Neuronal stem cell (in vitro differentiated cells): ENCODE data around the gene ZNF444.
A peak's percentile ranks its signal among the peaks of the same experiment; 100 is the strongest.

Experiments
- DNase-seq: peaks from one replicate; pipeline ENCODE4 v3.0.0-alpha.2; 2013; ENCODE audit warnings: low spot score
- H2AFZ ChIP-seq: one replicate; pipeline ENCODE4 v1.6.1; 2013; ENCODE audit warnings: mild to moderate bottlenecking, low read length, inconsistent platforms
- H2AK5ac ChIP-seq: 2 replicates; pipeline ENCODE4 v1.6.1; 2013; ENCODE audit warnings: low read depth, mild to moderate bottlenecking, inconsistent platforms, low read length, moderate library complexity, mixed read lengths
- H2BK120ac ChIP-seq: 2 replicates; pipeline ENCODE4 v1.6.1; 2013; ENCODE audit warnings: low read depth, mild to moderate bottlenecking, inconsistent platforms, low read length, moderate library complexity, mixed read lengths
- H2BK12ac ChIP-seq: one replicate; pipeline ENCODE4 v1.6.1; 2013; ENCODE audit warnings: low read length, inconsistent platforms
- H2BK15ac ChIP-seq: 2 replicates; pipeline ENCODE4 v1.6.1; 2013; ENCODE audit warnings: mild to moderate bottlenecking, low read length, inconsistent platforms, mixed read lengths
- H2BK5ac ChIP-seq: one replicate; pipeline ENCODE4 v1.6.1; 2013; ENCODE audit warnings: inconsistent platforms, mild to moderate bottlenecking, low read length, moderate library complexity
- H3K14ac ChIP-seq: one replicate; pipeline ENCODE4 v1.6.1; 2013; ENCODE audit warnings: low read length, inconsistent platforms
- H3K18ac ChIP-seq: 2 replicates; pipeline ENCODE4 v1.6.1; 2013; ENCODE audit warnings: low read length, inconsistent platforms
- H3K23ac ChIP-seq: 2 replicates; pipeline ENCODE4 v1.6.1; 2013; ENCODE audit warnings: low read depth, mild to moderate bottlenecking, mixed read lengths, low read length, inconsistent platforms; ENCODE audit not compliant: poor library complexity
- H3K27ac ChIP-seq: replicated peaks from 3 replicates; pipeline ENCODE4 v1.5.1; 2013; ENCODE audit warnings: low read length, inconsistent platforms
- H3K27me3 ChIP-seq, 3 experiments: 2 replicates each; pipeline ENCODE4 v1.6.1; 2013; ENCODE audit warnings: low read length in 3 of 3, mild to moderate bottlenecking in 2 of 3, inconsistent platforms in 1 of 3, low read depth in 1 of 3, mixed read lengths in 1 of 3, moderate library complexity in 1 of 3; ENCODE audit not compliant: control insufficient read depth in 3 of 3, insufficient read depth in 3 of 3
- H3K36me3 ChIP-seq, 2 donors: replicated peaks in 1 of 2; 2 replicates each; pipeline ENCODE4 v1.6.1; 2013; ENCODE audit warnings: low read length in 2 of 2; ENCODE audit not compliant: control insufficient read depth in 2 of 2, insufficient read depth in 2 of 2
- H3K4ac ChIP-seq: 2 replicates; pipeline ENCODE4 v1.6.1; 2013; ENCODE audit warnings: inconsistent platforms, mild to moderate bottlenecking, low read length, moderate library complexity
- H3K4me1 ChIP-seq, 2 donors: 1 replicate in 1 of 2; 2 replicates in 1 of 2; pipeline ENCODE4 v1.6.1; 2013; ENCODE audit warnings: low read length in 2 of 2, low read depth in 1 of 2; ENCODE audit not compliant: control insufficient read depth in 2 of 2, insufficient read depth in 1 of 2
- H3K4me2 ChIP-seq: one replicate; pipeline ENCODE4 v1.6.1; 2013; ENCODE audit warnings: mild to moderate bottlenecking, low read length, inconsistent platforms; ENCODE audit not compliant: insufficient read depth, poor library complexity, severe bottlenecking
- H3K4me3 ChIP-seq, 2 donors: 2 replicates each; pipeline ENCODE4 v1.5.1; 2013; ENCODE audit warnings: low read length in 2 of 2, mild to moderate bottlenecking in 2 of 2, inconsistent platforms in 1 of 2, moderate library complexity in 1 of 2
- H3K79me1 ChIP-seq: one replicate; pipeline ENCODE4 v1.6.1; 2013; ENCODE audit warnings: low read depth, mild to moderate bottlenecking, inconsistent platforms, low read length, moderate library complexity
- H3K9ac ChIP-seq: one replicate; pipeline ENCODE4 v1.6.1; 2013; ENCODE audit warnings: mild to moderate bottlenecking, low read depth, low read length, inconsistent platforms; ENCODE audit not compliant: poor library complexity
- H3K9me3 ChIP-seq, 2 donors: replicated peaks in 1 of 2; 2 replicates each; pipeline versions ENCODE3 to v1.6.1; 2013; ENCODE audit warnings: low read length in 2 of 2, mild to moderate bottlenecking in 2 of 2, inconsistent platforms in 1 of 2, low read depth in 1 of 2, mixed read lengths in 1 of 2, moderate library complexity in 1 of 2; ENCODE audit not compliant: control insufficient read depth in 2 of 2, insufficient read depth in 1 of 2
- H4K8ac ChIP-seq: one replicate; pipeline ENCODE4 v1.6.1; 2013; ENCODE audit warnings: low read depth, mild to moderate bottlenecking, inconsistent platforms, low read length, moderate library complexity
- H4K91ac ChIP-seq: one replicate; pipeline ENCODE4 v1.6.1; 2013; ENCODE audit warnings: low read length, low read depth, mild to moderate bottlenecking, inconsistent platforms; ENCODE audit not compliant: poor library complexity
- WGBS, 2 donors: extraction: QIAGEN DNeasy Blood & Tissue Kit; methylation state at CpG; one replicate each; pipeline ENCODE4 v1.1.7; 2013; ENCODE audit warnings: missing lambda C conversion rate in 2 of 2, mixed read lengths in 1 of 2; ENCODE audit not compliant: insufficient read length in 2 of 2, insufficient replicate concordance in 1 of 2; ENCODE audit errors: extremely low coverage in 2 of 2; 5-methylcytosine and 5-hydroxymethylcytosine counted together

ZNF444 gene

GRCh38 chr19:56101746-56102535 is 39.1 kb upstream of the ZNF444 start:
- peaks cover 6 to 9% of the 10 kb centered on the region in 2 donors for H3K9me3 ChIP-seq
- H3K4me2 ChIP-seq = no peak overlapping the region
- no peak overlapping the region for H2BK15ac ChIP-seq
- H4K91ac ChIP-seq = no peak overlapping the region
- no peak overlapping the region for H3K4ac ChIP-seq
- H3K27ac ChIP-seq = no peak overlapping the region
- peaks cover 58% of the 10 kb centered on the region for H3K79me1 ChIP-seq
- no peak overlapping the region for H2BK12ac ChIP-seq
- H3K4me3 ChIP-seq = no peak overlapping the region
- no peak overlapping the region for H3K9ac ChIP-seq
- H3K36me3 ChIP-seq = peaks cover 32 to 75% of the 10 kb centered on the region in 2 donors
- no peak overlapping the region for H2AFZ ChIP-seq
- H3K4me1 ChIP-seq = peaks cover 0 to 13% of the 10 kb centered on the region in 2 donors
- H2AK5ac ChIP-seq = no peak overlapping the region
- WGBS, 2 donors = no CpG with 5 or more reads among the region's 34 CpGs
- H3K18ac ChIP-seq = no peak overlapping the region
- no peak overlapping the region for H4K8ac ChIP-seq
- no peak overlapping the region for H3K23ac ChIP-seq
- no peak overlapping the region for H2BK5ac ChIP-seq
- no peak for DNase-seq
- H2BK120ac ChIP-seq = no peak overlapping the region
- no peak overlapping the region for H3K14ac ChIP-seq
- no peaks in the 10 kb centered on the region for H3K27me3 ChIP-seq

GRCh38 chr19:56103027-56103614 is 38.0 kb upstream of the ZNF444 start:
- peak overlapping the region; percentile 83 for H3K18ac ChIP-seq
- no peak for DNase-seq
- H3K27me3 ChIP-seq = no peaks in the 10 kb centered on the region
- peaks cover 58% of the 10 kb centered on the region for H3K79me1 ChIP-seq
- H3K14ac ChIP-seq = peak overlapping the region; percentile 71
- H3K4me3 ChIP-seq = no peak overlapping the region
- H3K4ac ChIP-seq = no peak overlapping the region
- no CpG with 5 or more reads among the region's 20 CpGs for WGBS, 2 donors
- no peak overlapping the region for H2AFZ ChIP-seq
- peak overlapping the region; percentile 85 for H3K23ac ChIP-seq
- H2AK5ac ChIP-seq = no peak overlapping the region
- H3K9ac ChIP-seq = peak overlapping the region; percentile 60
- no peak overlapping the region for H3K4me2 ChIP-seq
- no peak overlapping the region for H4K91ac ChIP-seq
- no peak overlapping the region for H2BK5ac ChIP-seq
- H2BK12ac ChIP-seq = no peak overlapping the region
- no peak overlapping the region for H3K27ac ChIP-seq
- no peak overlapping the region for H4K8ac ChIP-seq
- H3K36me3 ChIP-seq = peaks cover 28 to 67% of the 10 kb centered on the region in 2 donors
- no peak overlapping the region for H2BK120ac ChIP-seq
- peaks cover 0 to 15% of the 10 kb centered on the region in 2 donors for H3K4me1 ChIP-seq
- H3K9me3 ChIP-seq = peaks cover 6 to 9% of the 10 kb centered on the region in 2 donors
- no peak overlapping the region for H2BK15ac ChIP-seq

DNA sequence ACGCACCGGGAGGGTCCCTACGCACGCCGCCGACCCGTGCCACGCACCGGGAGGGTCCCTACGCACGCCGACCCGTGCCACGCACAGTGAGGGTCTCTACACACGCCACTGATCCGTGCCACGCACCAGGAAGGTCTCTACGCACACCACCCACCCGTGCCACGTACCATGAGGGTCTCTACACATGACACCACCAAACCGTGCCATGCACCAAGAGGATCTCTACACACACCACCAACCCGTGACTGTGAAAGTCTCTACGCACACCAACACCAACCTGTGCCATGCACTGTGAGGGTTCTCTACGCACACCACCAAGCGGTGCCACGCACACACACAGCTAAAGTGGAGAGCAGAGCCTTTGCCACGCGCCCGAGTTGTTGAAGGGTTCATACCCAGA is 36.7 kb upstream of the ZNF444 start:
- Histone ChIP-seq H3K79me1 (peaks cover 61% of the 10 kb centered on the region), H2AK5ac (peak overlapping the region; percentile 59), H3K9ac (no peak overlapping the region), H3K4me3 (peak overlapping the region in 1 of 2 donors; percentile 55), H4K8ac (peak overlapping the region; percentile 33), H3K4me2 (no peak overlapping the region), H3K36me3 (peaks cover 21 to 60% of the 10 kb centered on the region in 2 donors), H2BK15ac (peak overlapping the region; percentile 14), H3K4ac (no peak overlapping the region), H2BK5ac (no peak overlapping the region), H3K27ac (no peak overlapping the region), H2BK120ac (no peak overlapping the region), H2AFZ (no peak overlapping the region), H3K27me3 (no peaks in the 10 kb centered on the region), H3K14ac (peak overlapping the region; percentile 49), H3K9me3 (peaks cover 2 to 9% of the 10 kb centered on the region in 2 donors), H4K91ac (no peak overlapping the region), H3K4me1 (peaks cover 3 to 21% of the 10 kb centered on the region in 2 donors), H3K18ac (peak overlapping the region; percentile 87), H3K23ac (no peak overlapping the region), H2BK12ac (no peak overlapping the region)
- no CpG with 5 or more reads among the region's 29 CpGs for WGBS, 2 donors
- no peak for DNase-seq

DNA sequence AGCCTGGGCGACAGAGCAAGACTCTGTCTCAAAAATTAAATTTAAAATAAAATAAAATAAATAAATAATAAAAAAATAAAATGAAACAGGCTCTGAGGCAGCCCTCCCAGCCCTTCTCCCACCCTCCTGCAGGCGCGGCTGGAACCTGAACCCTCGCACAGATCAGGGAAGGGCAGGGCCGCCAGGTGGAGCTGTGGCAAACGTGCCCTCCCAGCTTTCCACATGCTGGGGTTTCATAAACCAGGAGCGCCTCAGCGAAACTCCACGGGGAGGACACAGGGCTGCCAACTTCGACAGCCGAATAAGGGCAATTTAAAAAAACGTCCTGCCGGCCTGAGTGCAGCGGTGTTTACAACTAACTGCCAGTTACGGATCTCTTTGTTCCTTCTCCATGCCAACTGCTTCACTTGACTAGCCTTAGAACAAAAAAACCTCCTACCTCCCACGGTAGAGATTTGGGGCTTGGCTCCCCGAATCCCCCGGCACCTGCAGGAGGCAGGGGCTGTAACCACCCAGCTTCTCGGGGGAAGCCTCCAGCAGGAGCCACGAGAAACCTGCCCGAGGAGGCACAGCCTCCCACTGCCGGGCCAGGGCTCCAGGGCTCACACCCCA is 35.9 kb upstream of the ZNF444 start:
- H3K9me3 ChIP-seq = peaks cover 2 to 4% of the 10 kb centered on the region in 2 donors
- peak; percentile 51 for DNase-seq
- WGBS, 2 donors = no CpG with 5 or more reads among the region's 22 CpGs
- no peak overlapping the region for H3K14ac ChIP-seq
- H3K79me1 ChIP-seq = peaks cover 57% of the 10 kb centered on the region
- H2AFZ ChIP-seq = no peak overlapping the region
- peak overlapping the region; percentile 90 for H3K18ac ChIP-seq
- H2BK15ac ChIP-seq = no peak overlapping the region
- H3K4ac ChIP-seq = no peak overlapping the region
- H3K23ac ChIP-seq = peak overlapping the region; percentile 43
- H2BK12ac ChIP-seq = no peak overlapping the region
- no peak overlapping the region for H3K4me3 ChIP-seq
- H2BK120ac ChIP-seq = no peak overlapping the region
- H3K9ac ChIP-seq = no peak overlapping the region
- peaks cover 15 to 54% of the 10 kb centered on the region in 2 donors for H3K36me3 ChIP-seq
- no peak overlapping the region for H4K8ac ChIP-seq
- H2BK5ac ChIP-seq = peak overlapping the region; percentile 66
- H3K4me2 ChIP-seq = no peak overlapping the region
- no peak overlapping the region for H2AK5ac ChIP-seq
- no peak overlapping the region for H4K91ac ChIP-seq
- H3K27ac ChIP-seq = peak overlapping the region; percentile 72
- H3K27me3 ChIP-seq = no peaks in the 10 kb centered on the region
- H3K4me1 ChIP-seq = peaks cover 3 to 21% of the 10 kb centered on the region in 2 donors
